ENCODE measurements around the gene MRGPRG. TPM values are rescaled to one million over a fixed set of nuclear protein-coding genes. Genes with fewer than 3 reads are reported as not detected.

MRGPRG gene
- total RNA-seq, 1 donor from 2014 or later, result not detected

GRCh38 chr11:3201677-3202181 is 16.9 kb downstream of the MRGPRG start:
- no peaks in the 10 kb centered on the region for H3K9me3 Mint-ChIP-seq
- H3K4me1 Mint-ChIP-seq, result no peaks in the 10 kb centered on the region
- peaks cover 67% of the 10 kb centered on the region for H3K27me3 Mint-ChIP-seq (ENCODE audit: low read depth)
- H3K4me3 Mint-ChIP-seq, result no peak overlapping the region
- TF ChIP-seq CTCF (IDR thresholded peaks at IDR 0.05; ENCODE audit: unreplicated experiment), result no peak
- no peak overlapping the region for H3K27ac Mint-ChIP-seq
- DNase-seq (ENCODE audit: low spot score in 2 of 2, unreplicated experiment in 2 of 2), result peak in 1 of 2 experiments; percentile 12
- H3K36me3 Mint-ChIP-seq, result no peaks in the 10 kb centered on the region

GRCh38 chr11:3201112-3201581 is 17.5 kb downstream of the MRGPRG start:
- no peak for TF ChIP-seq CTCF (IDR thresholded peaks at IDR 0.05; ENCODE audit: unreplicated experiment)
- peaks cover 67% of the 10 kb centered on the region for H3K27me3 Mint-ChIP-seq (ENCODE audit: low read depth)

GRCh38 chr11:3200388-3201111 is 18.1 kb downstream of the MRGPRG start:
- Mint-ChIP-seq H3K4me3 (no peak overlapping the region), H3K27ac (no peak overlapping the region), H3K4me1 (peaks cover 3% of the 10 kb centered on the region), H3K27me3 (ENCODE audit: low read depth) (peaks cover 63% of the 10 kb centered on the region), H3K36me3 (no peaks in the 10 kb centered on the region), H3K9me3 (no peaks in the 10 kb centered on the region)
- DNase-seq (ENCODE audit: low spot score in 2 of 2, unreplicated experiment in 2 of 2), result peak in 1 of 2 experiments; percentile 6
- no peak for TF ChIP-seq CTCF (IDR thresholded peaks at IDR 0.05; ENCODE audit: unreplicated experiment)

More at GRCh38 chr11:3201112-3201581, 17.5 kb downstream of the MRGPRG start:
- DNase-seq (ENCODE audit: low spot score in 2 of 2, unreplicated experiment in 2 of 2), result peak in 1 of 2 experiments; percentile 15
- no peak overlapping the region for H3K27ac Mint-ChIP-seq
- no peaks in the 10 kb centered on the region for H3K9me3 Mint-ChIP-seq
- no peak overlapping the region for H3K4me3 Mint-ChIP-seq
- H3K4me1 Mint-ChIP-seq, result no peaks in the 10 kb centered on the region
- H3K36me3 Mint-ChIP-seq, result no peaks in the 10 kb centered on the region

GRCh38 chr11:3199537-3200295 is 18.9 kb downstream of the MRGPRG start:
- Mint-ChIP-seq H3K36me3 (no peaks in the 10 kb centered on the region), H3K4me1 (peaks cover 3% of the 10 kb centered on the region), H3K27me3 (ENCODE audit: low read depth) (peaks cover 55% of the 10 kb centered on the region), H3K9me3 (no peaks in the 10 kb centered on the region), H3K27ac (no peak overlapping the region), H3K4me3 (no peak overlapping the region)
- no peak for TF ChIP-seq CTCF (IDR thresholded peaks at IDR 0.05; ENCODE audit: unreplicated experiment)
- peak; percentile 13 to 32 for DNase-seq (ENCODE audit: low spot score in 2 of 2, unreplicated experiment in 2 of 2)

GRCh38 chr11:3198815-3199214 is 19.8 kb downstream of the MRGPRG start:
- TF ChIP-seq CTCF (IDR thresholded peaks at IDR 0.05; ENCODE audit: unreplicated experiment), result no peak
- Mint-ChIP-seq H3K27ac (no peak overlapping the region), H3K36me3 (no peaks in the 10 kb centered on the region), H3K27me3 (ENCODE audit: low read depth) (peaks cover 48% of the 10 kb centered on the region), H3K4me1 (peaks cover 3% of the 10 kb centered on the region), H3K4me3 (no peak overlapping the region), H3K9me3 (no peaks in the 10 kb centered on the region)
- peak; percentile 13 to 21 for DNase-seq (ENCODE audit: low spot score in 2 of 2, unreplicated experiment in 2 of 2)
